DMS 273 (cell line): ENCODE data around the gene SEC61A1.

Source experiments
- DNase-seq: peaks from one replicate; lab custom pipeline; 2025; ENCODE audit not compliant: unreplicated experiment; lab: John Stamatoyannopoulos, UW

The SEC61A1 gene

DNA sequence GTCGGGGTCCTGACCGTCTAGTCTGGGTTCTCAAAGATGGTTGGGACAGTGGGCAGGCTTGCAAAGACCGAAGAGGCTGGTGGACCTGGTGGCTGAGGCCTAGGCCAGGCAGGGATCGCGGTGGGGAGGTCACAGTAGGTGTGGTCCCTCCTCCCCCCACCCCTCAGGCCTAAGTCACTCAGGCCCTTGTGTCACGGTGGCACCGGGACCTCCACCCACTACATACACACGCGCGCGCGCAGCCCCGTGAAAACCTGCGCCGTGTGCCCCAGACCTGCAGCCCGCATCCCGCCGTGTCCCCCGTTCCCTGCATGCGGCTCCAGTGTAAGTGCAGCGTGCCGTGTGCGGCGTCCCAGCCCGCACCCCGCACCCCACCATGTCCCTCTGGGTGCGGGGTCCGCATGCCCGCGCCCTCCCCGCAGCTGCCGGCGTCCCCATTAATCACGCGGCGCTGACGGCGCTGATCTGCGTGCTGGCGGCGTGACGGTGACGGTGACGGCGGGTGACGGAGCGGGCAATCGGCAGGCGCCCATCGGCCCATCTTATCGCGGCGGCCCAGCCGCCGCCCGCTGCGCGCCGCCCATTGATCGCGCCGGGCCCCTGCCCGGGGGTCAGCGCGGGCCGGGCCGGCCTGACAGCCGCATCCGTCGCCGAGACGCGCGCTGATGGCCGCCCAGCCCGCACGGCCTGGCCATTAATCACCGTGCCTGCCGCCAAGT lies 24.4 kb downstream of the SEC61A1 start:
- no peak for DNase-seq

DNA sequence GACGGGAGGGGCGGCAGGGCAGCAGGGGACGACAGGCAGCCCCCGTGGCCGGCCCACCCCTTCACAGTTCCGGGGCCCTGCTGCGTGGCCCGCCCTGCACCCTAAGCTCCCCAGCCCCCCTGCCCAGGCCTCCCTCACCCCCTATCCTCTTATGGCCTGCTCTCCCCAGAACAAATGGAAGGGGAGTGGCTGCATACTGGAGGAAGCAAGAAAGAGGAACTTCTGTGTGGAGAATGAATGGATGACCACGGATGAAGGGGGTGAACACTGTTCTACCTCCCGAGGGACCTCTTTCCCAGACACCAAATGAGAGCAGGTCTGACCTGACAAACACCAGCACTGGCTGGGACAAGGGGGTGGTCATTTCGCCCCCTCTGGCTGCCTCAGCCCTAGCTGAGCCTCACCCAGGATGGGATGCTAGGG lies 25.0 kb downstream of the SEC61A1 start:
- DNase-seq = peak; percentile 45

DNA sequence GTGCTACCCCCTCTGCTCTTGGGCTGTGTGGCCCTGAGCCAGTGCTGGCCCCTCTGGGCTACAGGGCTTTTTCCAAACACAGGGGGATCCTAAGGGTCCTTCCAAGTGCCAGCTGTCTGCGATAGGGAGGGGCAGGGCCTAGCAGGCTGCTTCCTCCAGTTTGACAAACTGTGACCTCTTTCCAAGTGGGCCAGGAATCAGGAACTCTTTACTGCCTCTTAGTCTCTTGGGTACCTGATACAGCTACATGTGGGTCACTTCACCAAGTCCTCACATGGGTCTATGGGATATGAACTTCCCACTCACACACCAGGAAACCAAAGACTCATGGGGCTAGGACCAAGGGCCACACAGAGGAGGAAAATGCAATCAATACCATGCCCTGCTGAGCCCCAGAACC lies 25.4 kb downstream of the SEC61A1 start:
- DNase-seq = no peak

DNA sequence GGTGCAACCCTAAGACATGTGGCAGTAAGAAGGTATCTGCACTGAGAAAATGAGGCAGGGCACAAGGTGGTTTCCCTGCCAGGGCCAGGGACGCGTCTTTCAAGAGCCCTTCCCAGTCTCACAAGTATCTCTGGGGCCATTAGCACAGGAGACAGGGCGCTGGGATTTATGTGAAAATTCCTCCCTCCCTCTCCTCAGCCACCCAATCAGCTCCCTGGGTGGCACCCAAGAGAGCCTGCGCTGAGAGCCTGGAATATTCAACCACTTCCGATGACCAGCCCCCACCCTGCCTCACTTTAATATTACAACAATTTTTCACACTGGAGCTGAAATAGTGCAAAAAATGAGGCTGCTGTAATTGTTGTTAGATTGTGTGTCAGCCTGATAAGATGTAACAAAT lies 26.1 kb downstream of the SEC61A1 start:
- DNase-seq = no peak

DNA sequence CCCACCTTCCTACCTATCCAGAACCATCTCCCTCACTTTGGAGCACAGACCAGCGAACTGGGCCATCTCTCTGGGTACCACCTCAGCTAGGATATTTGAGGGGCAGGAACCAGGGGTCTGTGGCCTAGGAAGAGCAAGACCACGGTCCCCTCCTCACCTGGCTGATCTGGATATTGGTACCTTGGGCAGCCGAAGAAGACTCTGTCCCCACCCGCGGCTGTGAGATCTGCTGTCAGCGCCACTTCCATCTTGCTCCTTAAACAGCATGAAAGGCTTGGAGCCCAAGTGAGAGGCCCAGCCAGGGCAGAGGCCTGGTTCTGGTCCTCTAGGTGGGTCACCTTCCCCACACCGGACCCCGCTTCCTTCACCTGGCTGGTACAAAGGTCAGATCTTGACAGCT lies 26.6 kb downstream of the SEC61A1 start:
- no peak for DNase-seq

- no peak for DNase-seq
Observed at GRCh38 chr3:128079823-128080222, 27.6 kb downstream of the SEC61A1 start.

- DNase-seq = no peak
Observed at GRCh38 chr3:128080323-128081080, 28.3 kb downstream of the SEC61A1 start.

DNA sequence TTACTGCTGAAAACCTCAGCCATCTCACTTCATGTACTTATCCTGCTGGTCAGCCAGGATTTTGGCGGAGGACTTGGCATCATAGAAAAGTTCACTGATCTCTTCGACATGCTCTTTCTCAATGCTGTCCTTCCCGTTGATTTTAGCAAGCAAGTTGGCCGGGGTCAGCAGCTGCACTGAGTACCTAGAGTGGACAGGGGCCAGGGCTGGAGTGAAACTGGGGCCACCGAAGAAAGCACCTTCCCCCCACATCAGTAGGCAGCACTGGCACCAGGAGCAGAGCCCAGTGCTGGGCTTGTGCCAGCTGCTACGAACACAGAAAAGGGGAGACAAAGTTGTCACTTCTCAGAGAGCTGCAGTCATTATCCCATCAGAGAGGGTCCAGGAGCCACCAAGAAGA lies 29.0 kb downstream of the SEC61A1 start:
- DNase-seq = no peak

DNA sequence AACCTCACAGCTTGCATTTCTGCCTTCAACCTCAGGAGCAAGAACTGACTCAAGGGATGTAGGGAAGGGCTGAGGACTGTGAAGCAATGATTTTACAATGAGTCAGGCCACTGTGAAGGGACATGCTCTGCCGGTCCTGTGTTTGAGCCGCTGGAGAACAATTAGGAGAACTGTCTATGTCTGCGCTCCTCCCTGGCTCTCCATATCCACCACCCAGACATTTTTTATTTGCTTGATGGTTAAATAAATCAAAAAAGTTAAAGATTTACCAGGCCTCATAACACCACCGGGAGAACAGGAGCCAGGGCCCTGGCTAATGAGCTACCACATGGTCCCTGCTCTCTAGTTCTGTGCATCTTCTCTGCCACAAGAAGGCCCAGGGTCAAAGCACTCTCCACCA lies 29.6 kb downstream of the SEC61A1 start:
- DNase-seq = no peak

- no peak for DNase-seq
Observed at GRCh38 chr3:128082546-128082945, 30.3 kb downstream of the SEC61A1 start.

GRCh38 chr3:128083396-128083795 lies 31.2 kb downstream of the SEC61A1 start:
- no peak for DNase-seq

- DNase-seq = peak; percentile 78
Observed at GRCh38 chr3:128083980-128084674, 31.9 kb downstream of the SEC61A1 start.

GRCh38 chr3:128084675-128085021 lies 32.4 kb downstream of the SEC61A1 start:
- no peak for DNase-seq

DNA sequence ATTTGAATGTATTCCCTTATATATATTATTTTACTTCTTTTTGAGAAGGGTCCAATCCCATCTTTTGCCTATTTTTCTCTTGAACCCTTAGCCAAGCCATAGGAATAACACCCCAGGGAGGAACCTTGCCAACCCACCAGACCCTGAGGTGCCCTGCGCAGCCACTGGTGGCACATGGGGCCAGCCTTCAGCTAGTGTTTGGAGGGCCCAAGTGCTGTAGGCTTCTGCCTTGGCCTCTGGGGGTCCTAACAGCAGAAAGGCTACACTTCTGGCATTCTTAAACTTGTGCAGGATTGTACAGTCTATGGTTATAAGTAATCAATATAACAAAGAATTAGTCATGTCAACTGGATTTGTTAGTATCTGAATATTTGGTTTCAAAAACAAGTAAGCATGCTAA lies 36.9 kb downstream of the SEC61A1 start:
- no peak for DNase-seq

- DNase-seq = no peak
Observed at GRCh38 chr3:128091586-128091985, 39.3 kb downstream of the SEC61A1 start.

- DNase-seq = no peak
Observed at GRCh38 chr3:128094295-128095151, 42.3 kb downstream of the SEC61A1 start.

DNA sequence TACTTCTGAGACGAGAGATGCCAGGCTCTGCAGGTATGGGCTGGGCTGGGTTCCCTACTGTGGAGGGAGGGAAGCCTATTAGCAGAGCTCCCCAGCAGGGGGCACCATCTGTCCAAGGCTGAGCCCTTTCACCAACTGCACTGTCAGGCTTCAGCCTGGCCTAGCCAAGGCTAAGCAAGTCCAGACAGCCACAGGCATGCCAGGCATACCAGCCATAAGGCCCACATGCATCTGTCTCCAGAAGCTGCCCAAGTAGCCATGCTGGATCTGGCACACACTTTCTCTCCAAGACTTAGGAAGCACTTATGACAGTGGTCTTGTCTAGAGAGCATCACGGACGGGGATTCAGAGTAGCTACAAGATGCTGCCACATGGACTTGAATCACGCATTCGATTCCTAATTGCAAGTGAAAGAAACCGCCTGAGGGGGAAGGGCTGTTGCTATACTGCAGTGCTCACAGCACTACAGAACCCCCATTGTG lies 43.0 kb downstream of the SEC61A1 start:
- DNase-seq = peak; percentile 98

GRCh38 chr3:128098234-128098633 lies 46.0 kb downstream of the SEC61A1 start:
- DNase-seq = no peak

DNA sequence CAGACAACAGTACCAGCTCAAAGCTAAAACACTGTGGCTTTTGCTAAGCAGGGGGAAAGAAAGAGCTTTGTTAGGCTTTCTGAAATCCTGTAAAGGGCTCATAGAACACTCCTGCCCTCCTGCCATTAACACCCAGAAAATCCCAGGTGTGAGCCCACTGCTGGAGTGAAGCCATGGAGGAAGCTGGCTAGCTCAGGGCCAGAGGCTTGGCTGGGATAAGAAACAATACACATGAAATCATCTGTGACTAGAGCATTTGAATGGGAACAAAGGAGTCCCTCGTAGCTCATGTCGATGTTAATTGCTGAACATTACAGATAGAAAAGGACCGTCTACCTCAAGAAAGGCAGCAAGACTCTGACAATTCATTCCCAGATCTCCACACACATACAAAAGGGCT lies 47.9 kb downstream of the SEC61A1 start:
- no peak for DNase-seq

- no peak for DNase-seq
Observed at GRCh38 chr3:128100638-128101037, 48.4 kb downstream of the SEC61A1 start.

- DNase-seq = no peak
Observed at GRCh38 chr3:128103136-128103676, 51.0 kb downstream of the SEC61A1 start.
